ENCODE results near the gene LSAMP. TPM values are rescaled to one million over a fixed set of nuclear protein-coding genes. Genes with fewer than 3 reads are reported as not detected.

Gene LSAMP
- total RNA-seq, 1 donor from 2014 or later: 5.0 TPM

DNA sequence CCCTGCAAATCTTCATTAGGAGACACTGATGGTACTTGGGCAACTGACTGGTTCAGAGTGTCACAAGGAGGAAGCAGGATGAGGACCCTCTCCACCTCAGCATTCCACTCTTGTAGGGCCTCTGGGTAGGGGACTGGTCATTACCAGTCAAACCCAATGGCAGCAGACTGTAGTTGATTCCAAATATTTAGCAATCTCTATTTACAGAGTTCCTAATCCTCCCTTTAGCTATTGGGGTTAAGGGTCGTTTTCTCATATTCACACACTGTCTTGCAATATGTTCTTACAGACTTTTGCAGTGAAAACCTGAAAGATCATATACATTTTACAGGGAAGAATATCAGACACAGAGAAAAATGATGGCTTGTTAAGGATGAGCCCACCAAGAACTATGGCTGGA is 424.3 kb downstream of the LSAMP start:
- DNase-seq (ENCODE audit: missing footprints): no peak
- intact Hi-C loops (cut with DNase I): no loop called here

GRCh38 chr3:116020495-116020894 is 424.8 kb downstream of the LSAMP start:
- intact Hi-C loops (cut with DNase I): no loop called here
- ATAC-seq (no peak), DNase-seq (ENCODE audit: missing footprints) (no peak)

More for the DNA sequence above, 424.3 kb downstream of the LSAMP start:
- ATAC-seq: no peak

GRCh38 chr3:116019254-116019763 is 426.0 kb downstream of the LSAMP start:
- DNase-seq (ENCODE audit: missing footprints) (no peak), ATAC-seq (no peak)
- intact Hi-C loops (cut with DNase I): no loop called here

DNA sequence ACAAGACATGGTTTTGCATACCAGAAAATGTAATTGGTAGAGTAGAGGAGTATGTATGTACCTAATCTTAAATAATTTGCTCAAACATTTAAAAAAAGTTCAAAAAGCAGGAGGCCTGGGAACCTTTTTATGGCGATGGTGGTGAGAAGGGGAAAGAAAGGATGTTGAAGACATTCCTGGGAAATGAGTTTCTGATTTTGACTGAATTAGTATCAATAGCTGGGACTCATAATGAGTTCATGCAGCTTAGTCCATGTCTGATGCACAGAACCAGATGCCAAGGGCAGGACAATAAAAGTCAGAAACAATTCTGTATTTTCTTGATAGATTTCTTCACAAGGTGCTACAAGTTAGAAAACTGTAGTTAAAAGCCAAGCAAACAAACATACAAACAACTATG is 426.6 kb downstream of the LSAMP start:
- intact Hi-C loops (cut with DNase I): no loop called here
- ATAC-seq (no peak), DNase-seq (ENCODE audit: missing footprints) (no peak)

GRCh38 chr3:116015931-116016330 is 429.4 kb downstream of the LSAMP start:
- DNase-seq (ENCODE audit: missing footprints): no peak
- intact Hi-C loops (cut with DNase I): no loop called here
- no peak for ATAC-seq

DNA sequence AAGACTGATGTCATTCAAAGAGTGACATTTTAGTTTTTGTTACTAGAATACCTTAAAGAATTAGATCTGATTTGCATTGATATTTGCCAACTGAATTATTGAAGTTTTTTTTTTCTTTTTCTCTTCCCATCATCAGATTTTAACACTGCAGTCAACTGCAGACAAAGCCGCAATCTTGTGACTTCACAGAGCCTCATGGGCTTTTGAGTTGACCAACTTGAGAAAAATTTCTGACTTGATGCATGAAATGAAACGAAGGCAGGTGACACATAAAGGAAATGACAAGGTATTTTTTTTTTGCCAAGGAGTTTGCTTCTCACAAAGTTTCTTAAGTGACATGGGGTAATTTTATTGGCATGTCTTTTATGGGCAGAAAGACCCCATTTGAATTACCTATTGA is 438.3 kb downstream of the LSAMP start:
- intact Hi-C loops (cut with DNase I): no loop called here
- no peak for DNase-seq (ENCODE audit: missing footprints)
- no peak for ATAC-seq

DNA sequence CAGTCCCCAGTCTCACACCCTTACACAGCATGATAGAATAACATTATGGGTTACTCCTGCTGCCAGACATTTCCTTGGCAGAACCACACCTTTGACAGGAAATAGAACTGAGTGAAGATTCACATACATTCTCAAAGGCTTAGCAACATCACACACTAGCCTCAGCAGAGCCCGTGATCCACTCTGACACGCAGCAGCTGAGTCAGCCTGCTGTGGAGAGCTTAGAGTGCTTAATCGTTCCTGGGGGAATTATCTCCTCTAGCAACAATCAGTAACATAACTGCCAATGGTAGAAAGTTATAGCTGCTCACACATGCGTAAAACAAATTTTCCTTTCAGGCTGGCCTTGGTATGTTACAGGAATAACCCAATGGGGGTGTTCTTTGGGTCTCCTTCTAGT is 439.9 kb downstream of the LSAMP start:
- DNase-seq (ENCODE audit: missing footprints) (peak; percentile 65), ATAC-seq (peak; percentile 83)
- intact Hi-C loops (cut with DNase I): no loop called here

DNA sequence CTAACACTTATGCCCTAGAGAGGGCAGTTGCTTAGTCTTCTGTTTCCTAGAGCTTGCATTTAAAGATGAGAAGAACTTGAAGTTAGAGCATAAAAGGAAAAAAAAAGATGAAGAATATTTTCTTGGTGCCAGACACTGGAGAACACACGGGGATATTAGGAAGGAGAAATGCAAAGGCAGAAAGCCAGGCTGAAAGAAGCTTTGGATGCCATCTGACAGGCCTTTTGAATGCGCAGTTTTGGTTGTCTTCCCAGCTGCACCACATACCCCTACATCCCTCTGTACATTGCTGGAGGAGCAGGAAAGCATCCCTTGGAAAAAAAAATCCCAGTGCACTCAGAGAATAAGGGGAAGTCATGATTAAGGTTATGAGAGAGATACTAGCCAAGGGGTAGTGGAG is 443.1 kb downstream of the LSAMP start:
- DNase-seq (ENCODE audit: missing footprints) (no peak), ATAC-seq (no peak)
- intact Hi-C loops (cut with DNase I): no loop called here

- DNase-seq (ENCODE audit: missing footprints) (no peak), ATAC-seq (no peak)
- intact Hi-C loops (cut with DNase I): no loop called here
Measured at GRCh38 chr3:116001151-116001621, 444.1 kb downstream of the LSAMP start.

DNA sequence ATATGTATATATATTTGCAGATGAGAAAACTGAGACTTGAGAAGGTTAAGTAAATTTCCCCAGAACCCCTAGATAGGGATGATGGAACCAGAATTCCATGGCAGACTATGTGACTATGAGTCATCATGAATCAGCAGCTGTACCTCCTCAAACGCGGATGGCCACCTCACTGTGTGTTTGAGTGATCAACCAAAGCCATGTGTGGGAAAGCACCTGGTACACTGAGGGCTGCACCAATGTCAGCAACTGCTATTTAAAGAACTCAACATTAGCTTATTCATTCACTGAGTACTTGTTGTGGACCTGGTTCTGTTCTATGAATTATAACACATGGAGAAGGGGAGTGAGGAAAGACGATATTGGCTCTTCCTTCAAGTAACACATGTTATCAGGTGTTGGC is 445.0 kb downstream of the LSAMP start:
- ATAC-seq: no peak
- DNase-seq (ENCODE audit: missing footprints): peak; percentile 25

GRCh38 chr3:115999613-116000012 is 445.7 kb downstream of the LSAMP start:
- intact Hi-C loops (cut with DNase I): no loop called here
- DNase-seq (ENCODE audit: missing footprints): no peak
- no peak for ATAC-seq

More for the DNA sequence above, 445.0 kb downstream of the LSAMP start:
- intact Hi-C loops (cut with DNase I): no loop called here

DNA sequence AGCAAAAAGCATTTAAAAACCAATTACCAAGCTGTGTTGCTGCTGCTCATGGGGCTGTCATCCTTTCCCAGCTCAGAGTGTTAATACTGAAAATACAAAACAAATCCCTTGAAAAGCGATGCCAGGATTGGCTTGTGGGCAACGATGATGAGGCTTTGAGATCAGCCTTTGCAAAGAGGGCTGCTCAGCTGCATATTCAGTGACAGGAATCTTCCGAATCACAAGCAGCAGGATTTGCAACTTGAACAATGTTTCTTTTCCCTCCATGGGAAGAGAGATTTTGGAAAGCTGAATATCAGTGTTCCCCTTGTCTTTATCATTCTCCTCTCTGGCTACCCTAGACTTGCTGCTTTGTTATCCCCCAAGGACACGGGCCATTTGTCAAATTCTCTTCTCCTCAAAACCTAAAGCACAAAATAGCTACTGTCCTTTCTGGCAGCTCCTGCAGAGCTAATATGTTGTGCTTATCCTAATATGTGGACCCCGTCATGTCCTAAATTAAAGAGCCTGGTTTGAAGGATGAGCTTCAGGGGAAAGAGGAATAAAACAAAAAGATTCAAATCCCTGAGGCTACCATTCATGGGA is 446.2 kb downstream of the LSAMP start:
- intact Hi-C loops (cut with DNase I): no loop called here
- DNase-seq (ENCODE audit: missing footprints) (no peak), ATAC-seq (no peak)

GRCh38 chr3:115996420-115997108 is 448.7 kb downstream of the LSAMP start:
- intact Hi-C loops (cut with DNase I): no loop called here
- DNase-seq (ENCODE audit: missing footprints) (no peak), ATAC-seq (no peak)

- DNase-seq (ENCODE audit: missing footprints) (no peak), ATAC-seq (no peak)
- intact Hi-C loops (cut with DNase I): no loop called here
Measured at GRCh38 chr3:115990669-115991068, 454.6 kb downstream of the LSAMP start.

- no peak for ATAC-seq
- intact Hi-C loops (cut with DNase I): no loop called here
- DNase-seq (ENCODE audit: missing footprints): no peak
Measured at GRCh38 chr3:115989684-115990421, 455.4 kb downstream of the LSAMP start.

- intact Hi-C loops (cut with DNase I): no loop called here
- ATAC-seq (no peak), DNase-seq (ENCODE audit: missing footprints) (no peak)
Measured at GRCh38 chr3:115986555-115987207, 458.6 kb downstream of the LSAMP start.

GRCh38 chr3:115982629-115983028 is 462.7 kb downstream of the LSAMP start:
- ATAC-seq (no peak), DNase-seq (ENCODE audit: missing footprints) (no peak)
- intact Hi-C loops (cut with DNase I): no loop called here

DNA sequence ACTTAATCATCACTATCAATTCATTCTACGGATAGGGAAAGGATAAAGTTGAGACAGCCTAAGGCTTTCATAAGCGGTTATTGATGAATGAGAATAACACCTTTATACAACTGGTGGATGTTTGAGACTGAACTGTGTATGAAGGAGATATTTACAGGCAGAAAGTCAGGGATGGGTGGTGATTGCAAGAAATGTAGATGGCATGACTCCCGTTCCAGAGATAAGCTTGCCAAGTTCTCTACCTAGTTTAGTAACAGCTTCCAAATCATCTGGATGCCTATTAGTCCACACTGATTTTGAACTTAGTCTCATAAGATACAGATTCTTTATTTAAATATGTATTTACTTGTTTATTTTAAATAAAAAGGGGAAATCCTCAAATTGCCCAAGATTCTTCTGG is 463.2 kb downstream of the LSAMP start:
- no peak for DNase-seq (ENCODE audit: missing footprints)
- intact Hi-C loops (cut with DNase I): no loop called here
- ATAC-seq: no peak

GRCh38 chr3:115980709-115981108 is 464.6 kb downstream of the LSAMP start:
- DNase-seq (ENCODE audit: missing footprints) (no peak), ATAC-seq (no peak)
- intact Hi-C loops (cut with DNase I): no loop called here

Data from Right ventricle myocardium inferior (tissue), 1 donor.